ENCODE data around the gene WDR38. TPM values are rescaled to one million over a fixed set of nuclear protein-coding genes. Genes with fewer than 3 reads are reported as not detected.
A peak's percentile ranks its signal among the peaks of the same experiment; 100 is the strongest.

The WDR38 gene
- 0.14 TPM for total RNA-seq
- polyA plus RNA-seq, result 0.30 TPM
- long read RNA-seq, donor 1, result 0 reads
- long read RNA-seq, donor 2, result 0 reads
- long read RNA-seq, donor 3, result 0 reads
- long read RNA-seq, donor 4, partial matches to known transcripts, result 3,186 of 3,218 reads
- long read RNA-seq, donor 4, other reads (novel, unspliced or antisense), result 32 of 3,218 reads
- long read RNA-seq, donor 5, partial matches to known transcripts, result 7,808 of 7,912 reads
- long read RNA-seq, donor 5, other reads (novel, unspliced or antisense), result 104 of 7,912 reads
- long read RNA-seq, donor 6, result 0 reads
- long read RNA-seq, donor 7, partial matches to known transcripts, result 1,610 of 4,188 reads
- long read RNA-seq, donor 7, other reads (novel, unspliced or antisense), result 2,578 of 4,188 reads
- long read RNA-seq, donor 8, result 0 reads
- long read RNA-seq, donor 9, partial matches to known transcripts, result 1,960 of 1,977 reads
- long read RNA-seq, donor 9, other reads (novel, unspliced or antisense), result 17 of 1,977 reads
- long read RNA-seq, donor 10, partial matches to known transcripts, result 964 of 2,440 reads
- long read RNA-seq, donor 10, other reads (novel, unspliced or antisense), result 1,476 of 2,440 reads

DNA sequence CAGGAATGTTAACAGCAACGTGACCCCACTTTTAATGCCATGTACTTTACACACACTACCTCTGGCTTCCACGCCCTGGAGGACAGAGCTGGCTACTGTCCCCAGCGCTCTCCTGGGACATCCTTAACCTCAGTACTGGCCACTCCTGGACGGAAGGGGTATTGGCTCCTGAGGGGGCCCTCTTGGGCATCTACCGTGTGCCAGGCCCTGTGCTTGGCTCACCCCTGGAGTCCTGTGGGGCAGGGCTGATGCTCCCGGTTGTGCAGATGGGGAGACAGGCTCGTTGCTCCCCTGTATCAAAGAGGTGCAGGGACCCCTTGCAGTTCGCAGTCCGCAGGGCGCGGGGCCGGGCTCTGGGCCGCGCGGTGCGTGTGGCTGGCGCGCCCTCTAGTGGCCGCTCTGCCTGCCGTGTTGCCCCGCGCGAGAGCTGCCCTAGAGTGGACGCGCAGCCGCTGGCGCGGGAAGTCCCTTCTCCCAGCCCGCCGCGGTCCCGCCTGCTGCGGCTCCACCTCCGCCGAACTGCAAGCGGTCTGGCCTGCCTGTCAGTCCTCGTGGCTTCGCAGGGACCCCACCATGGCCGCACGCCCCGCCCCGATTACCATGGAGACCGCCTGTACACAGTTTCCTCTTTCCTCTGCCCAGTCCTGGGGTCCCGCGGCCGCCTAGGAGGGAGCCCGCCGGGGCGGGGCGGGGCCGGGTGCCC is at the start of gene WDR38:
Gene WDR38, plus strand, starts transcription at position 632 of the 703 bp plus-strand sequence. CDS start 72 bp downstream, outside the sequence.
- WGBS, result 4% methylated on average over 51 of the region's 51 CpGs
- no peak within 1 kb of the TSS for H3K27ac ChIP-seq (ENCODE audit: low read depth in 1 of 2, low read length in 1 of 2)
- peaks cover 5 to 46% of the 10 kb centered on the region in 2 donors for H3K27me3 ChIP-seq (ENCODE audit: control insufficient read depth in 2 of 2, insufficient read depth in 1 of 2, low read length in 1 of 2)
- peak in 6 of 9 donors; percentile 28 to 72 (median 64) for DNase-seq (ENCODE audit: low read depth in 6 of 9, low spot score in 9 of 9)
- peaks cover 16 to 20% of the 10 kb centered on the region in 2 donors for H3K36me3 ChIP-seq (ENCODE audit: control insufficient read depth in 2 of 2, insufficient read depth in 2 of 2, low read length in 1 of 2)
- no peaks in the 10 kb centered on the region for H3K9me3 ChIP-seq (ENCODE audit: control insufficient read depth in 2 of 2, insufficient read depth in 1 of 2, low read length in 1 of 2)
- H3K4me3 ChIP-seq (ENCODE audit: low read length in 2 of 2), result peak within 1 kb of the TSS in 1 of 2 donors; percentile 41
- peaks cover 4 to 6% of the 10 kb centered on the region in 2 donors for H3K4me1 ChIP-seq (ENCODE audit: control insufficient read depth in 2 of 2, insufficient read depth in 2 of 2, low read length in 2 of 2)

DNA sequence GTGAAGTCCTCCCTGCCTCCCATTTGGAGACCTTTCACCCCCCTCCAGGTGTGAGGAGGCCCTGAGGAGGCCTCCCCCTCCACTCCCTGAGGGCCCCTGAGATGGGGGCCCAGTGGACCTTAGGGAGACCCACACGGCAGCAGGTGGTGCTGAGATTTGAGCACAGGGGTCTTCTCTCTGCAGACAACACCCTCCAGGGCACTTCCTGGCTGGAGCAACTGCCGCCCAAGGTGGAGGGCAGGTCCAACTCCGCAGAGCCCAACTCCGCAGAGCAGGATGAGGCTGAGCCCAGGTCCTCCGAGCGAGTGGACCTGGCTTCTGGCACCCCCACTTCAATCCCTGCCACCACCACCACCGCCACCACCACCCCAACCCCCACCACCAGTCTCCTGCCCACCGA is 49.3 kb upstream of the WDR38 start:
- H3K9me3 ChIP-seq (ENCODE audit: control insufficient read depth in 2 of 2, insufficient read depth in 1 of 2, low read length in 1 of 2), result no peaks in the 10 kb centered on the region
- H3K36me3 ChIP-seq (ENCODE audit: control insufficient read depth in 2 of 2, insufficient read depth in 2 of 2, low read length in 1 of 2), result no peaks in the 10 kb centered on the region
- no peak overlapping the region for H3K27ac ChIP-seq (ENCODE audit: low read depth in 1 of 2, low read length in 1 of 2)
- 98% methylated on average over 8 of the region's 8 CpGs for WGBS
- H3K4me1 ChIP-seq (ENCODE audit: control insufficient read depth in 2 of 2, insufficient read depth in 2 of 2, low read length in 2 of 2), result peaks cover 0 to 15% of the 10 kb centered on the region in 2 donors
- no peak for DNase-seq (ENCODE audit: low read depth in 6 of 9, low spot score in 9 of 9)
- H3K4me3 ChIP-seq (ENCODE audit: low read length in 2 of 2), result no peak overlapping the region
- no peaks in the 10 kb centered on the region for H3K27me3 ChIP-seq (ENCODE audit: control insufficient read depth in 2 of 2, insufficient read depth in 1 of 2, low read length in 1 of 2)

DNA sequence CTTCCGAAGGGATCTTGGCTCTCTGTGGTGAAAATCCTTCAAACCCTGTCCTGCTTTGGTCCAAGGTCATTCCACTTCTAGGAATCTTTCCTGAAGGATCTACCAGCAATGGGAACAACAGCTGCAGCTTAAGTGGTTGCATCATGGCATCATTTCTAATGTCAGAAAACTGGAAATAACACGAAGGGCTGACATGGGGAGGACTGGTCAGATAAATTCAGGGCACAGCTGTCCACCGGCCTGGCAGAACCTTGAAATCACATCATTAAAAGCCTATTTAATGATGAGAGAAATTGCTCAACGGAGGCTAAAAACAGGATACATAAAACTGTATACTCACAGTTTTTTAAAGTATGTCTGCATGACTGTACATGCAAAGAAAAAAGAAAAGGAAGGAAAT is 48.1 kb upstream of the WDR38 start:
- Histone ChIP-seq H3K4me3 (ENCODE audit: low read length in 2 of 2) (no peak overlapping the region), H3K4me1 (ENCODE audit: control insufficient read depth in 2 of 2, insufficient read depth in 2 of 2, low read length in 2 of 2) (peaks cover 0 to 3% of the 10 kb centered on the region in 2 donors), H3K36me3 (ENCODE audit: control insufficient read depth in 2 of 2, insufficient read depth in 2 of 2, low read length in 1 of 2) (no peaks in the 10 kb centered on the region), H3K27ac (ENCODE audit: low read depth in 1 of 2, low read length in 1 of 2) (no peak overlapping the region), H3K9me3 (ENCODE audit: control insufficient read depth in 2 of 2, insufficient read depth in 1 of 2, low read length in 1 of 2) (no peaks in the 10 kb centered on the region), H3K27me3 (ENCODE audit: control insufficient read depth in 2 of 2, insufficient read depth in 1 of 2, low read length in 1 of 2) (no peaks in the 10 kb centered on the region)
- no peak for DNase-seq (ENCODE audit: low read depth in 6 of 9, low spot score in 9 of 9)
- WGBS, result 93% methylated on average over 4 of the region's 4 CpGs

GRCh38 chr9:124808246-124808956 is 44.9 kb upstream of the WDR38 start:
- Histone ChIP-seq H3K9me3 (ENCODE audit: control insufficient read depth in 2 of 2, insufficient read depth in 1 of 2, low read length in 1 of 2) (no peaks in the 10 kb centered on the region), H3K4me1 (ENCODE audit: control insufficient read depth in 2 of 2, insufficient read depth in 2 of 2, low read length in 2 of 2) (no peaks in the 10 kb centered on the region), H3K36me3 (ENCODE audit: control insufficient read depth in 2 of 2, insufficient read depth in 2 of 2, low read length in 1 of 2) (no peaks in the 10 kb centered on the region), H3K4me3 (ENCODE audit: low read length in 2 of 2) (no peak overlapping the region), H3K27me3 (ENCODE audit: control insufficient read depth in 2 of 2, insufficient read depth in 1 of 2, low read length in 1 of 2) (no peaks in the 10 kb centered on the region), H3K27ac (ENCODE audit: low read depth in 1 of 2, low read length in 1 of 2) (no peak overlapping the region)
- no peak for DNase-seq (ENCODE audit: low read depth in 6 of 9, low spot score in 9 of 9)
- 96% methylated on average over 12 of the region's 12 CpGs for WGBS

- DNase-seq (ENCODE audit: low read depth in 6 of 9, low spot score in 9 of 9), result no peak
- Histone ChIP-seq H3K27me3 (ENCODE audit: control insufficient read depth in 2 of 2, insufficient read depth in 1 of 2, low read length in 1 of 2) (no peaks in the 10 kb centered on the region), H3K4me1 (ENCODE audit: control insufficient read depth in 2 of 2, insufficient read depth in 2 of 2, low read length in 2 of 2) (no peaks in the 10 kb centered on the region), H3K4me3 (ENCODE audit: low read length in 2 of 2) (no peak overlapping the region), H3K27ac (ENCODE audit: low read depth in 1 of 2, low read length in 1 of 2) (no peak overlapping the region), H3K9me3 (ENCODE audit: control insufficient read depth in 2 of 2, insufficient read depth in 1 of 2, low read length in 1 of 2) (no peaks in the 10 kb centered on the region), H3K36me3 (ENCODE audit: control insufficient read depth in 2 of 2, insufficient read depth in 2 of 2, low read length in 1 of 2) (no peaks in the 10 kb centered on the region)
- WGBS, result 97% methylated on average over 6 of the region's 6 CpGs
Observed at GRCh38 chr9:124809211-124809610, 44.0 kb upstream of the WDR38 start.

DNA sequence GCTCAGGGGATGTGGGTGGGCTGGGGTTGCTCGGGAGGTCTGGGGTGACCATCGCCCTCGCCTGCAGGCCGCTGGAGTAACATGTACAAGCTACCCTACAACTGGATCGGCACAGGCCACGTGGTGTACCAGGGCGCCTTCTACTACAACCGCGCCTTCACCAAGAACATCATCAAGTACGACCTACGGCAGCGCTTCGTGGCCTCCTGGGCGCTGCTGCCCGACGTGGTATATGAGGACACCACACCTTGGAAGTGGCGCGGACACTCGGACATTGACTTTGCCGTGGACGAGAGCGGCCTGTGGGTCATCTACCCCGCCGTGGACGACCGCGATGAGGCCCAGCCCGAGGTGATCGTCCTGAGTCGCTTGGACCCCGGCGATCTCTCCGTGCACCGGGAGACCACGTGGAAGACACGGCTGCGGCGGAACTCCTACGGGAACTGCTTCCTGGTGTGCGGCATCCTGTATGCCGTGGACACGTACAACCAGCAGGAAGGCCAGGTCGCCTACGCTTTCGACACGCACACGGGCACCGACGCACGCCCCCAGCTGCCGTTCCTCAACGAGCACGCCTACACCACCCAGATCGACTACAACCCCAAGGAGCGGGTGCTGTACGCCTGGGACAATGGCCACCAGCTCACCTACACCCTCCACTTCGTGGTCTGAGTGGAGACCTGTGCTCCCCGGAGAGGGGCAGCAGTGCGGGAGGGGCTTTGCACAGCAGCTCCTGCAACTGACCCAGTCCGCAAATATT is 43.3 kb upstream of the WDR38 start:
- H3K9me3 ChIP-seq (ENCODE audit: control insufficient read depth in 2 of 2, insufficient read depth in 1 of 2, low read length in 1 of 2), result no peaks in the 10 kb centered on the region
- no peaks in the 10 kb centered on the region for H3K27me3 ChIP-seq (ENCODE audit: control insufficient read depth in 2 of 2, insufficient read depth in 1 of 2, low read length in 1 of 2)
- WGBS, result 97% methylated on average over 60 of the region's 60 CpGs
- H3K4me3 ChIP-seq (ENCODE audit: low read length in 2 of 2), result no peak overlapping the region
- DNase-seq (ENCODE audit: low read depth in 6 of 9, low spot score in 9 of 9), result no peak
- no peak overlapping the region for H3K27ac ChIP-seq (ENCODE audit: low read depth in 1 of 2, low read length in 1 of 2)
- no peaks in the 10 kb centered on the region for H3K36me3 ChIP-seq (ENCODE audit: control insufficient read depth in 2 of 2, insufficient read depth in 2 of 2, low read length in 1 of 2)
- no peaks in the 10 kb centered on the region for H3K4me1 ChIP-seq (ENCODE audit: control insufficient read depth in 2 of 2, insufficient read depth in 2 of 2, low read length in 2 of 2)

DNA sequence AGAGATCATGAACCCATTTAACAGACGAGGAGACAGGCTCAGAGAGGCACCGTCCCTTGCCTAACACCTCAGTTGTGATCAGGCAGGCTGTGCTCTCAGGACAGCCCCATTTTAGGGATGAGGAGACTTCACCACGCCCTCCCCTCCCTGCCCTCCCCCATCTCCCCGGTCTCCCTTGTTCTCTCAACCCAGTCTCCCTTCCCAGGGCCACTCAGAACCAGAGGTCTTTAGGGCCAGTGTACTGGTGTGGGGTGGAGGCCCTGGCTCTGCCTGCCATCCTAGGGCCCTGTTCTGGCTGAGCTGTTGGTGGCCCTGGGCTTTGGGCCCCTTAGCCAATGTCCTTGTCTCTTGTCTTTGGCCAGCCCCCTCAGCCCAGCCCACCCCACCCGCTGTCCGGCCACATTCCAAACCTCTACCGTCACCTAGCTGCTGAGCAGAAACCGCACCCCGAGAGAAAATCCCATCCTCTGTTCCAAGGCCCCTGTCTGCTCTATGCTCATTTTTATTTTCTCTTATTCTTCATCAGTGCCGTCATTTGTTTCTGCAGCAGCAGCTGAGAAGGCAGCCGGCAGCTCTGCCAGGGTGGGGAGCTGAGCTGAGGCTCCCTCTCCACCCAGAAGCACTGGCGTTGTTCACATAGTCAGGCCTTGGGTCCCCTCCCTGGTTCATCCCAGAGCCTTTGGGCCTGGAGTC is 42.5 kb upstream of the WDR38 start:
- Histone ChIP-seq H3K4me3 (ENCODE audit: low read length in 2 of 2) (no peak overlapping the region), H3K27me3 (ENCODE audit: control insufficient read depth in 2 of 2, insufficient read depth in 1 of 2, low read length in 1 of 2) (no peaks in the 10 kb centered on the region), H3K36me3 (ENCODE audit: control insufficient read depth in 2 of 2, insufficient read depth in 2 of 2, low read length in 1 of 2) (no peaks in the 10 kb centered on the region), H3K27ac (ENCODE audit: low read depth in 1 of 2, low read length in 1 of 2) (no peak overlapping the region), H3K4me1 (ENCODE audit: control insufficient read depth in 2 of 2, insufficient read depth in 2 of 2, low read length in 2 of 2) (no peaks in the 10 kb centered on the region), H3K9me3 (ENCODE audit: control insufficient read depth in 2 of 2, insufficient read depth in 1 of 2, low read length in 1 of 2) (no peaks in the 10 kb centered on the region)
- WGBS, result 92% methylated on average over 12 of the region's 12 CpGs
- no peak for DNase-seq (ENCODE audit: low read depth in 6 of 9, low spot score in 9 of 9)

DNA sequence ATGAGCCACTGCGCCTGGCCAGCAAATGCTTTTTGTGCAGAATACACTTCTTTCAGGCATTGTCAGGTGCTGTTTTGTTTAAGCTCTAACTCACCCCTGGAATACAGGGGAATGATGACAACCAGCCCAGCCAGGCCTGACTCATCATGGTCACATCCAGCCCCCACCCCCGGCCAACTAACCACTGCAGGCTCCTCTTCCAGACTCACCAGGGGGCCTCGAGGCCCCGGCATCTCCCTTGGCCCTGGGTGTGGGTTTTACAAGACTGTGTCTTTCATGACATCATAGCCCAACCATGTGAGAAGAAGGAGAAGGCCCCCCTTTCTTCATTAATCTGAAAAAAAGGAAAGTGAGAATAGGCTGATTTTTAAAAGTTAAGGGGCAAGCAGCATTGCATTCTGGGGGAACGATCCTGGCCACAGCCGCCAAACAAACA is 40.8 kb upstream of the WDR38 start:
- no peaks in the 10 kb centered on the region for H3K27me3 ChIP-seq (ENCODE audit: control insufficient read depth in 2 of 2, insufficient read depth in 1 of 2, low read length in 1 of 2)
- H3K9me3 ChIP-seq (ENCODE audit: control insufficient read depth in 2 of 2, insufficient read depth in 1 of 2, low read length in 1 of 2), result no peaks in the 10 kb centered on the region
- no peak overlapping the region for H3K27ac ChIP-seq (ENCODE audit: low read depth in 1 of 2, low read length in 1 of 2)
- H3K4me3 ChIP-seq (ENCODE audit: low read length in 2 of 2), result no peak overlapping the region
- no peaks in the 10 kb centered on the region for H3K36me3 ChIP-seq (ENCODE audit: control insufficient read depth in 2 of 2, insufficient read depth in 2 of 2, low read length in 1 of 2)
- WGBS, result 89% methylated on average over 6 of the region's 6 CpGs
- peaks cover 0 to 1% of the 10 kb centered on the region in 2 donors for H3K4me1 ChIP-seq (ENCODE audit: control insufficient read depth in 2 of 2, insufficient read depth in 2 of 2, low read length in 2 of 2)
- DNase-seq (ENCODE audit: low read depth in 6 of 9, low spot score in 9 of 9), result no peak
